Measurements from ENCODE around the gene RFC4. TPM values are rescaled to one million over a fixed set of nuclear protein-coding genes. Genes with fewer than 3 reads are reported as not detected.

The RFC4 gene
- total RNA-seq, 2 donors from 2014 or later = 13.6 to 17.3 TPM

DNA sequence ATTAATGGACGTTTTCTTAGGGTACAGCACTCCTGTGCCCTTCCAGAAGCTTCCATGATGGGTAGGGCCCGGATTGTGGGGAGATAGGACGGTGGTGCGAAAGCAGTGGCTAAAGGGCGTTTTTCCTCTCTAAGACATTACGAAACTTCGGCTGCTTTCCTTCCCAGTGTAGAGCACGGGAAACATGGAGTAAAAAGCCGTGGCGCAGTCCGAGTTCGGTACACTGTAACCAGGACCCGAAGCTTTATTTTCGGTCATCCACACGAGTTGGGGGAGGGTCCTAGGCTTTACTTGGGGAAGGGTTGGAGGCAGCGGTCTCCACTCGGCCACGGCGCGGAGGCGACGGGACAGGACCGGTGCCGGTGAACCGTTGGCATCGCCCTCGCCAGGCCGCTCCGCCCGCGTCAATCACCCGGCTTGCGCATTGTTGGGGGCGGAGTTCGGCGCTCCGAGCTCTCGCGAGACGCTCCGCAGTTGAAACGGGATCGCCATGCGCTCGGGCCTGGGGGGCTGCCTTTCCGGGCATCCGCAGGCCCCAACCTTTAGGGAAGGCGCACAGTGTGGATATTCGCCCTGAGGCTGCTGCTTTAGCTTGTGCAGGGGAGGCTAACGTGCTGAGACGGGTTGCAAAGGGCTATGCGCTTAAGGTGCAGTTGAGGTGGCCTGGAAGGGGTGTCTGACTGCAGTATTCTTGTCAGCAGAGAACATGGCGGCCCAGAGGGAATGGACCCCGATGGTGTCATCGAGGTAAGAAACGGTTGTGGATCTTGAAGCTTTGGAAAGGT lies 22.4 kb downstream of the RFC4 start:
- H3K36me3 ChIP-seq = peaks cover 0 to 24% of the 10 kb centered on the region in 2 donors
- DNase-seq (ENCODE audit: low spot score) = peak; percentile 84
- no peaks in the 10 kb centered on the region for H3K27me3 ChIP-seq (replicated peaks; ENCODE audit: insufficient read depth)
- peak overlapping the region; percentile 99 for H3K27ac ChIP-seq
- TF ChIP-seq CTCF (IDR thresholded peaks at IDR 0.05) (no peak), POLR2A (IDR thresholded peaks at IDR 0.05) (peak; percentile 89), POLR2AphosphoS5 (IDR thresholded peaks at IDR 0.05) (peak; percentile 90)
- peak overlapping the region; percentile 78 to 88 for H3K4me3 ChIP-seq
- intact Hi-C loops (cut with DNase I) = loop anchor here (2.0 to 10.0 kb wide), 3 partner anchors 23 to 849 kb away; partner anchors contain the start of genes DNAJB11, RFC4 and TRA2B
- peaks cover 11% of the 10 kb centered on the region for H3K4me1 ChIP-seq (replicated peaks)
- WGBS = under 1% methylated on average over 56 of the region's 56 CpGs
- H3K9me3 ChIP-seq = no peaks in the 10 kb centered on the region

DNA sequence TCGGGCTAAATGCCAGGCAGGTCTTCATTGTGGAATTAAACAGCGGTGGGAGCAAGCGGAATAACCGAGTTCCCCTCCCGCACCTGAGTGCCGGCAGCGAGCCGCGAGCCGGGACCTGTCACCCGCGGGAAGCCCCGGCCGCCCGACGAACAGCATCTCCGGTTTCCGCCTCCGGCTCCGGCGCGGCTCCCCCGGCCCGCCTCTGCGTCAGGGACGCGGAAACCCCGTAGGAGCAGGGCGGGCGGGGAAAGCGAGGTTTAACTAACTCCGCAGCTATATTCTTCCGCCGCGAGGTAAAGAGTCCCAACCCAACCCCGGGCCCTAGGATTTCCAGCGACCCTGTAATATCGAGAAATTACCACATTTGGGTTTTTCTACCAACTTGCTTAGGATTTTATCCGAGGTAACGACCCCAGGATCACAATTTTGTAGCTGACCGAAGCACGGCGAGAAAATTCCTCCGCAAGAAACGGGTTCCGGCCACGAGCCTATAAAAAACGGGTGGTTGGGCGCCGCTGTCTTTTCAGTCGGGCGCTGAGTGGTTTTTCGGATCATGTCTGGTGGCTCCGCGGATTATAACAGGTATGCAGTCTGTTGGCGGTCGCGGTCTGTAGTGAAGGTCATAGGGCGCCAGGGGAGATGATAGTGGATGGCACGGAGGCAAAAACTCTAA lies 23.1 kb downstream of the RFC4 start, which contains the start of gene EIF4A2:
Gene EIF4A2, plus strand, starts transcription at position 520 of the 673 bp plus-strand sequence. Its CDS starts 34 bp downstream, at position 554.
- WGBS = under 1% methylated on average over 59 of the region's 60 CpGs

DNA sequence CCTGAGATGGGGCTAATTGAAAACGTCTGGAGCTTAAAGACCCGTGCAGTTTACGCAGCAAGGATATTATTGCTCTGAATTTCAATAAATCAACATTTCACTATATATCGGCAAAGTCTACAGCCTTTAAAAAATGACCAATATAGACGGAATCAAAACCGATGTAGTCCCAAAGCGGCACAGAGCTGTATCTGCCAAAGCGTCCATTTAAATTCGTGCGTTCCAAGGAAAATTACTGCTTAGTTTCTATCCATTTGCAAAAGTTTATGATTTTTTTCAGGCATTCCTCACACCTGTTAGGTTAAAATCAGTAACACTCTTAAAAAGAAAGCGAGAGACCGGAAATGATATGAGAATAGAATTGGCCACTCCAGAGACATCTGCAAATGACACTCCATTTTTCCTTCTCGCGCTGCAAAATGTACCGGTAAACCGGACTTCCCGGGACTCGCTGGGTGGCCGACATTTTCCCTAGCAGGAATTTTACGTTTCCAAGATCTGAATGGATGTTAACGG lies 23.7 kb downstream of the RFC4 start:
- TF ChIP-seq CTCF (IDR thresholded peaks at IDR 0.05) = no peak
- TF ChIP-seq POLR2A (IDR thresholded peaks at IDR 0.05) = no peak
- no peak for TF ChIP-seq POLR2AphosphoS5 (IDR thresholded peaks at IDR 0.05)
- intact Hi-C loops (cut with DNase I) = loop anchor here (2.0 to 10.0 kb wide), 3 partner anchors 24 to 848 kb away; partner anchors contain the start of genes DNAJB11, RFC4 and TRA2B
- 4% methylated on average over 21 of the region's 21 CpGs for WGBS

More for the DNA sequence above, 23.1 kb downstream of the RFC4 start, which contains the start of gene EIF4A2:
- H3K36me3 ChIP-seq = peaks cover 0 to 19% of the 10 kb centered on the region in 2 donors
- peak within 1 kb of the TSS; percentile 99 for H3K27ac ChIP-seq
- no peaks in the 10 kb centered on the region for H3K9me3 ChIP-seq
- intact Hi-C loops (cut with DNase I) = loop anchor here (2.0 to 10.0 kb wide), 3 partner anchors 24 to 848 kb away; partner anchors contain the start of genes DNAJB11, RFC4 and TRA2B
- H3K4me3 ChIP-seq = peak within 1 kb of the TSS; percentile 78 to 88
- TF ChIP-seq CTCF (IDR thresholded peaks at IDR 0.05) = peak in 2 of 4 experiments; percentile 1 to 17
- TF ChIP-seq POLR2AphosphoS5 (IDR thresholded peaks at IDR 0.05) = peak; percentile 81
- TF ChIP-seq POLR2A (IDR thresholded peaks at IDR 0.05) = peak; percentile 72
- no peaks in the 10 kb centered on the region for H3K27me3 ChIP-seq (replicated peaks; ENCODE audit: insufficient read depth)
- peaks cover 11% of the 10 kb centered on the region for H3K4me1 ChIP-seq (replicated peaks)
- peak; percentile 87 for DNase-seq (ENCODE audit: low spot score)

GRCh38 chr3:186779204-186779603 lies 27.1 kb downstream of the RFC4 start:
- Histone ChIP-seq H3K27ac (no peak overlapping the region), H3K4me3 (no peak overlapping the region), H3K36me3 (no peaks in the 10 kb centered on the region), H3K4me1 (replicated peaks) (no peaks in the 10 kb centered on the region), H3K27me3 (replicated peaks; ENCODE audit: insufficient read depth) (no peaks in the 10 kb centered on the region), H3K9me3 (no peaks in the 10 kb centered on the region)
- 90% methylated on average over 5 of the region's 5 CpGs for WGBS
- TF ChIP-seq POLR2A (IDR thresholded peaks at IDR 0.05) = no peak
- TF ChIP-seq POLR2AphosphoS5 (IDR thresholded peaks at IDR 0.05) = no peak
- TF ChIP-seq CTCF (IDR thresholded peaks at IDR 0.05) = no peak
- no peak for DNase-seq (ENCODE audit: low spot score)
- intact Hi-C loops (cut with DNase I) = no loop called here

More for the DNA sequence above, 23.7 kb downstream of the RFC4 start:
- H3K4me3 ChIP-seq = peak overlapping the region; percentile 78 to 88
- peaks cover 0 to 19% of the 10 kb centered on the region in 2 donors for H3K36me3 ChIP-seq
- peak overlapping the region; percentile 99 for H3K27ac ChIP-seq
- no peak for DNase-seq (ENCODE audit: low spot score)
- no peaks in the 10 kb centered on the region for H3K27me3 ChIP-seq (replicated peaks; ENCODE audit: insufficient read depth)
- H3K4me1 ChIP-seq (replicated peaks) = peaks cover 5% of the 10 kb centered on the region
- no peaks in the 10 kb centered on the region for H3K9me3 ChIP-seq
